HG03196 (cell line): ENCODE data around the gene TLL2.

Experiments
- ATAC-seq: cut with Tn5 transposase; IDR thresholded peaks from one replicate; pipeline ENCODE4 v1.9.1; 2021; ENCODE audit not compliant: unreplicated experiment

TLL2 gene

GRCh38 chr10:96427291-96427690 lies 86.4 kb downstream of the TLL2 start:
- no peak for ATAC-seq

GRCh38 chr10:96422525-96422924 lies 91.2 kb downstream of the TLL2 start:
- ATAC-seq, result no peak

- ATAC-seq, result no peak
Measured at GRCh38 chr10:96421995-96422394, 91.7 kb downstream of the TLL2 start.

- ATAC-seq, result no peak
Measured at GRCh38 chr10:96420228-96421009, 93.3 kb downstream of the TLL2 start.

- ATAC-seq, result no peak
Measured at GRCh38 chr10:96419351-96419750, 94.4 kb downstream of the TLL2 start.

GRCh38 chr10:96418582-96418981 lies 95.1 kb downstream of the TLL2 start:
- ATAC-seq, result no peak

GRCh38 chr10:96417441-96417840 lies 96.3 kb downstream of the TLL2 start:
- ATAC-seq, result no peak

- no peak for ATAC-seq
Measured at GRCh38 chr10:96416643-96417042, 97.1 kb downstream of the TLL2 start.

GRCh38 chr10:96415891-96416554 lies 97.7 kb downstream of the TLL2 start:
- no peak for ATAC-seq

GRCh38 chr10:96415150-96415890 lies 98.4 kb downstream of the TLL2 start:
- no peak for ATAC-seq

- no peak for ATAC-seq
Measured at GRCh38 chr10:96414303-96414702, 99.4 kb downstream of the TLL2 start.

- ATAC-seq, result no peak
Measured at GRCh38 chr10:96413151-96413787, 100.5 kb downstream of the TLL2 start.

GRCh38 chr10:96411716-96412320 lies 101.9 kb downstream of the TLL2 start:
- ATAC-seq, result no peak

GRCh38 chr10:96410296-96410695 lies 103.4 kb downstream of the TLL2 start:
- ATAC-seq, result no peak

- ATAC-seq, result no peak
Measured at GRCh38 chr10:96408201-96408600, 105.5 kb downstream of the TLL2 start.

- ATAC-seq, result no peak
Measured at GRCh38 chr10:96407560-96408069, 106.1 kb downstream of the TLL2 start.

- no peak for ATAC-seq
Measured at GRCh38 chr10:96406091-96406490, 107.6 kb downstream of the TLL2 start.

GRCh38 chr10:96402417-96403305 lies 111.1 kb downstream of the TLL2 start:
- no peak for ATAC-seq

- ATAC-seq, result no peak
Measured at GRCh38 chr10:96401036-96401435, 112.7 kb downstream of the TLL2 start.

- no peak for ATAC-seq
Measured at GRCh38 chr10:96400465-96400864, 113.3 kb downstream of the TLL2 start.
